ENCODE measurements around the gene ANXA1.

DNA sequence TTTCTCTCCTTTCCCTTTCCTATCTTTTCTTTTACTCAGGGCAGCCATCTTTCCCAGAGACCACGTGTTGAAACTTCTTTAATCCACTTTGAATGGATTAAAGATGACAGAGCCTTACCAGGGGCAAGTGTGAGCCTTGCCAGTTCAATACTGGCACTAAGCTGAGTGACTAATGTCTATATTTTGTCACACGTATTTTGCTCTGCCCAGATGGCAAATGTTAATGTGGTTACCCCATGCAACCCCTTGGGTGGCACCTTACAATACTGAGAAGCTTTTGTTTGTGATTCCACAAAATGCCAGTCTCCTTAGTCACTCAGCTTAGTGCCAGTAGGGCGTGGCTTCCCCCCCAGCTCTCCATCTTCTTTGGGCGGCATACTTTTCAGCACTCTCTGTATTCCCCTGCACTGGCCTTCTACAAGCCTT, 24.8 kb downstream of the ANXA1 start:
- no peak for TF ChIP-seq EZH2 (IDR thresholded peaks at IDR 0.05; ENCODE audit: insufficient read depth, poor library complexity, severe bottlenecking)
- TF ChIP-seq EZH2phosphoT487 (IDR thresholded peaks at IDR 0.05; ENCODE audit: insufficient read depth, low read depth): no peak
